Nucleus accumbens (tissue), 56 donors: ENCODE results near the gene MANF.
"Not testable (repeated sequence)": the region's sequence is repeated elsewhere in the genome, so short reads cannot be mapped to it uniquely, and the experiment has no call there.

Source experiments
- DNase-seq, 56 donors: peaks; one replicate each; lab custom pipeline; 2025; lab: John Stamatoyannopoulos, UW

Gene MANF

DNA sequence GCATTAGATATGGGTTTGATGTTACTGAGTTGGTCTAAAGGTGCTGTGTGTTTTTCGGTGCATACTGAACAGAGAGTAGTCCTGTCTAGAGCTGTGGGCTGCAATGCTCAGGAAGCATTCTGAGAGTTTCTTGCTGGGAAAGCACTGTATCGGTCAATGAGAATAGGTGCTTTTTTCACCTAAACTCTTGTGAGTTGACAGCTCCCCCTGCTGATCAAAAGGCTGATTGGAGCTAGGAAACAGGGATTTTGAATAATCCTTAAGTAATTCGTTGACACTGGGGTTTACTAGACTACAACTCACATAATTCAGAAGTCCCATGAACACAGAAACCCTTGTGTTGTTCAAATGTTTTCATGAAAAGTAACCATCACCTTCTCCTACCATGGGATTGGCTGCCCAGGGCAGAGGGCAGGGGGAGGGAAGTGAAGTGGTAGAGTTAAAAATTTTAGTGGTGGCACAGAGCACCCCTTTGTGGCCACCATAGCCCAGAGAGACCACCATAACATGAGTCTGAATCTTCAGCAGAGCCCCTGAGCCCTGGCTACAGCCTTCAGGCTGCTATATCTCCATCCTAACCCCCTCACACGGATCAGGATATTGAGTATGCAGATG is 13.0 kb upstream of the MANF start:
- DNase-seq, result peak in 20 of 56 donors; percentile 5 to 73 (median 16)

- no peak for DNase-seq
Observed at GRCh38 chr3:51373658-51374421, 11.3 kb upstream of the MANF start.

GRCh38 chr3:51374456-51374855 is 10.6 kb upstream of the MANF start:
- DNase-seq, result no peak

GRCh38 chr3:51375136-51375535 is 10.0 kb upstream of the MANF start:
- no peak for DNase-seq

- DNase-seq, result no peak
Observed at GRCh38 chr3:51375571-51375970, 9.5 kb upstream of the MANF start.

GRCh38 chr3:51378065-51378464 is 7.0 kb upstream of the MANF start:
- no peak for DNase-seq

- no peak for DNase-seq
Observed at GRCh38 chr3:51378726-51379125, 6.4 kb upstream of the MANF start.

DNA sequence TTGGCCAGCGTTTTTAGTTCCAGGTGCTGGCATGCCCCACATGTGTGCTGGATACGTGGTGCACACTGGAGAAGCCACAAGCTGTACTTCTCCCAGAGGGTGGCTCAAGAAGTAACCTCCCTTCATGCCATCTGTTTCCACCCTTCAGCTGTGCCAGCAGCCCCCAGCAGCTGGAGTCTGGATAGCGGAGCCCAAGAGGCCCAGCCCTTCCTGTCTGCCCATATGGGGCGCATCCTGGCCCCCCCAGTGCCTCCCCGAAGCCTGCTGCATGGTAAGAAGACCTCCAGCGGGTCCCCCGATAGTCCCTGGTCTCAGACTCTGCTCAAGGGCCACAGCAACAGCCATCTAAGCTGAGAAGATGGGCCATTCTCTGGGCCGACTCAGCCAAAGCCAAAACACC is 5.8 kb upstream of the MANF start:
- no peak for DNase-seq

- no peak for DNase-seq
Observed at GRCh38 chr3:51379746-51380455, 5.2 kb upstream of the MANF start.

- DNase-seq, result no peak
Observed at GRCh38 chr3:51380601-51381332, 4.3 kb upstream of the MANF start.

GRCh38 chr3:51381333-51381705 is 3.8 kb upstream of the MANF start:
- DNase-seq, result no peak

GRCh38 chr3:51382076-51382745 is 2.9 kb upstream of the MANF start:
- no peak for DNase-seq

- no peak for DNase-seq
Observed at GRCh38 chr3:51382947-51383578, 2.0 kb upstream of the MANF start.

DNA sequence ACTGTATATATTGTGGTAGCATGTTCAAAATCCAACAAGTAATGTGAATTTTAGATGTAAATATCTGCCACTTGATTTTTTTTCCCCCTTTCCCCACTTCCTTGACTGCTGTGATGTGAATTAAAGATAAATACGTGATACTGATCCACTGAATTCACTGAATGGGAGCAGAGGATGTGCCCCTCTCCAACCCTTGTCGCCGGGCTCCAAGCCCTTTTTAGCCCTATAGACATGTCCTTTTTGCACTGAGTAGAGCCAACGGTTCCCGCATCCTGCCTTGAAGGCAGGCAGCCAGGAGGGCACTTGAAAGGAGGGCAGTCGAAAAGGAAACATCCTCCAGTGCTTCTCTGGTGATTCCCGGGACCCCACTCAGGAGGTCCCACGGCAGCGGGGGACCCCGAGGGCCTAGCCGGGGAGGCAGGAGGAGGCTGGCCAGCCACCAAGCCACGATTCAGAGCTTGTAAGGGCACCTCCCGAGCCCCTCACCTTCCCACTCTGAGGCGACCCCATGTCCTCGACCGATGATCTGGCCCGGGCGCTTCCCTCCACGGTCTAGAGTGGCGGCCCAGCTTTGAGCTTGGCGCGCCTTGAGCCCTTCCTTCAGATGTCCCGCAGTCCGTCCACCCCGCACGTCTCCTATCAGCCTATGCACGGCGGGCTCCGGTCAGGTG is 901 bp upstream of the MANF start:
- DNase-seq, result peak in 11 of 56 donors; percentile 38 to 73 (median 49)

DNA sequence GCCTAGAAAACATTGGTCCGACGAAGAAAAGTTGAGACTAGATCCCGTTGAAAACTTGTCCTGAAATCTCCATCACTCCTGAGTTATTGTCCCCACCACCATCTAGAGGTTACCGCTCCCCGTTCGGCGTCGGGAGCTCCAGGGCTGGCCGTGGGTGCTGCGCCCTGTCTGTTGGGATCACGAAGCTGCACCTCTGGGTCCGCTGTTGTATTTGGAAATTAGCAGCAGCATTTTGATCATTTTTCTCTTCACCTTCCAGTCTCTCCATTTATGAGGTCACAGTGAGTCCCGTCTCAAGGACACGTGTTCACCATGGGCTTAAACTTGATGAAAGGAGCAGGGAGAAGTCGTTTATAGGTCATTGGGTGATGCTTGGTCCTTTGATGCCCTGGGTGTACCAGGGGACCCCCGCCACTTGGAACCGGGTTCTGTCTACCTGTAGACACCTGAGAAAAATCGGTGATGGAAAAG is 565 bp downstream of the MANF start:
- peak in 1 of 56 donors; percentile 31 for DNase-seq

GRCh38 chr3:51386159-51386851 is 1.2 kb downstream of the MANF start:
- DNase-seq, result no peak

- DNase-seq, result no peak
Observed at GRCh38 chr3:51386852-51387229, 1.8 kb downstream of the MANF start.

DNA sequence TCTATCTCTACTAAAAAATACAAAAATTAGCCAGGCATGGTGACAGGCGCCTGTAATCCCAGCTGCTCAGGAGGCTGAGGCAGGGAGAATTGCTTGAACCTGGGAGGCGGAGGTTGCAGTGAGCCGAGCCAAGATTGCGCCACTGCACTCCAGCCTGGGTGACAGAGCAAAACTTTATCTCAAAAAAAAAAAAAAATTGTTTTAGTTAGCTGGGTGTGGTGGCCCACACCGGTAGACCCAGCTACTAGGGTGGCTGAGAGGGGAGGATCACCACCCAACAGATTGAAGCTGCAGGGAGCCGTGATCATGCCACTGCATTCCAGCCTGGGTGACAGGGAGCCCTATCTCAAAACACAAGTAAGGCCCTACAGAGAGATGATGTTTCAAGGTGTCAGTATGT is 2.2 kb downstream of the MANF start:
- DNase-seq, result not testable (repeated sequence)
